Ascending aorta (tissue), 2 donors: ENCODE data around the gene CCDC6. TPM values are rescaled to one million over a fixed set of nuclear protein-coding genes. Genes with fewer than 3 reads are reported as not detected.

ENCODE experiments used
- DNase-seq, 2 donors: peaks; one replicate each; pipeline ENCODE4 v3.0.0-alpha.2; 2019; ENCODE audit warnings: low spot score in 2 of 2
- H3K27ac ChIP-seq, 2 donors: fragments of 200-600 bp; sonication (generic); one replicate each; pipeline ENCODE4 v1.5.1; 2016 to 2017; ENCODE audit warnings: mild to moderate bottlenecking in 1 of 2
- H3K27me3 ChIP-seq: fragments of 200-600 bp; sonication (generic); one replicate; pipeline ENCODE4 v1.5.1; 2017
- H3K36me3 ChIP-seq, 2 donors: fragments of 200-600 bp; sonication (generic); one replicate each; pipeline ENCODE4 v1.5.1; 2016
- H3K4me1 ChIP-seq, 2 donors: fragments of 200-600 bp; sonication (generic); one replicate each; pipeline ENCODE4 v1.5.1; 2016 to 2017; ENCODE audit warnings: mild to moderate bottlenecking in 1 of 2
- H3K4me3 ChIP-seq, 2 donors: fragments of 200-600 bp; sonication (generic); one replicate each; pipeline ENCODE4 v1.5.1; 2016 to 2017; ENCODE audit warnings: mild to moderate bottlenecking in 1 of 2
- H3K9me3 ChIP-seq, 2 donors: fragments of 200-600 bp; sonication (generic); one replicate each; pipeline ENCODE4 v1.5.1; 2016
- intact Hi-C: fragments of 100-400 bp; cut with DNase I; formaldehyde crosslinking; loops from one replicate; pipeline ENCODE4 v1.15.1; 2023
- total RNA-seq: library from RNA; depleted of rRNA; stranded (reverse); fragments of >200 nt; gene quantifications from one replicate; pipeline ENCODE4 v1.1.0, GENCODE V29; 2016
- TF ChIP-seq, protein P1 (sequence below), 3 experiments: fragments of 200-600 bp in 2 of 3; fragments of 450-650 bp in 1 of 3; sonication (generic) in 2 of 3; IDR thresholded peaks; one replicate each; pipeline ENCODE4 v1.5.1; 2016 to 2019; ENCODE audit warnings: antibody characterized with exemption in 3 of 3, mild to moderate bottlenecking in 1 of 3, moderate library complexity in 1 of 3

Gene CCDC6
- total RNA-seq, 1 donor from 2014 or later: 21.1 TPM

DNA sequence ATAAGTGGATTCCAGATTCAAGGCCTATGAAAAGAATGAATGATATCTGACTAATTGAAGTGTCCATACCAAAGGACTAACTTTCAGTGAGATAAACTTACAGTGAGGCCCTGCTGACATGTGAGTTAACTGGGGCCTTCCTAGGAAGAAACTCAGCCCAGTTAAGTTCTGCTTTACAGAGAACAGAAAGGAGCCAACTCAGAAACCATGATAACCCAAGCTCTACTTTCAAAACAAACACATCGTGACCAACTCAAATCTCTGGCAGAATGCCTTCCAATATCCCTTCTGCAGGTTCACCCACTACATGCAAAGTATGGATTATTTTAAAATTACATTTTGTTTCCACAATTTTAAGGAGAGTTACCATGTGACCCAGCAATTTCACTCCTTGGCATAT lies 77.3 kb downstream of the CCDC6 start:
- Histone ChIP-seq H3K9me3 (no peaks in the 10 kb centered on the region), H3K36me3 (peaks cover 0 to 6% of the 10 kb centered on the region in 2 donors), H3K27me3 (no peaks in the 10 kb centered on the region), H3K4me1 (no peaks in the 10 kb centered on the region), H3K27ac (peak overlapping the region in 1 of 2 donors; percentile 24), H3K4me3 (no peak overlapping the region)
- no peak for DNase-seq
- intact Hi-C loops: no loop called here
- TF ChIP-seq, protein P1, sequence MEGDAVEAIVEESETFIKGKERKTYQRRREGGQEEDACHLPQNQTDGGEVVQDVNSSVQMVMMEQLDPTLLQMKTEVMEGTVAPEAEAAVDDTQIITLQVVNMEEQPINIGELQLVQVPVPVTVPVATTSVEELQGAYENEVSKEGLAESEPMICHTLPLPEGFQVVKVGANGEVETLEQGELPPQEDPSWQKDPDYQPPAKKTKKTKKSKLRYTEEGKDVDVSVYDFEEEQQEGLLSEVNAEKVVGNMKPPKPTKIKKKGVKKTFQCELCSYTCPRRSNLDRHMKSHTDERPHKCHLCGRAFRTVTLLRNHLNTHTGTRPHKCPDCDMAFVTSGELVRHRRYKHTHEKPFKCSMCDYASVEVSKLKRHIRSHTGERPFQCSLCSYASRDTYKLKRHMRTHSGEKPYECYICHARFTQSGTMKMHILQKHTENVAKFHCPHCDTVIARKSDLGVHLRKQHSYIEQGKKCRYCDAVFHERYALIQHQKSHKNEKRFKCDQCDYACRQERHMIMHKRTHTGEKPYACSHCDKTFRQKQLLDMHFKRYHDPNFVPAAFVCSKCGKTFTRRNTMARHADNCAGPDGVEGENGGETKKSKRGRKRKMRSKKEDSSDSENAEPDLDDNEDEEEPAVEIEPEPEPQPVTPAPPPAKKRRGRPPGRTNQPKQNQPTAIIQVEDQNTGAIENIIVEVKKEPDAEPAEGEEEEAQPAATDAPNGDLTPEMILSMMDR (IDR thresholded peaks at IDR 0.05): no peak

DNA sequence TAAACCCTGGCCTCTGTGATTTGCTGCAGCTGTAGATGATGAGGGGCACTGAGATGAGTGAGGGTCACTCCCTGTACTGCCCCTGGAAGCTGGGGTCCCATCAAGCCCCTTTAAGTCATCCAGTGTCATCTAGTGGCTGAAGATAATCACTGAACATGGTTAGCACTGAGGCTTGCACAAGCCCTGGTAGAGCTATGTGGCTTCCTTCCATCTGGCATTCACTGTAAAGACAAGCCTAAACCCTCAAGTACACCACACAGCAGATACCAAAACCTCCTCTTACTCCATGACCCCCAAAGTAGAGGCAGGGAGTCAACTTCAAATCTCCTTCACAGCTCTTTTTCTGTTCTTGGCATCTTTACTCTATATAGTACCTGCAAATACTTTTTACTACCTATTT lies 80.4 kb downstream of the CCDC6 start:
- Histone ChIP-seq H3K4me1 (peaks cover 0 to 10% of the 10 kb centered on the region in 2 donors), H3K27me3 (no peaks in the 10 kb centered on the region), H3K4me3 (no peak overlapping the region), H3K9me3 (no peaks in the 10 kb centered on the region), H3K36me3 (no peaks in the 10 kb centered on the region), H3K27ac (no peak overlapping the region)
- DNase-seq: no peak
- intact Hi-C loops: no loop called here
- TF ChIP-seq, protein P1 (IDR thresholded peaks at IDR 0.05): no peak

DNA sequence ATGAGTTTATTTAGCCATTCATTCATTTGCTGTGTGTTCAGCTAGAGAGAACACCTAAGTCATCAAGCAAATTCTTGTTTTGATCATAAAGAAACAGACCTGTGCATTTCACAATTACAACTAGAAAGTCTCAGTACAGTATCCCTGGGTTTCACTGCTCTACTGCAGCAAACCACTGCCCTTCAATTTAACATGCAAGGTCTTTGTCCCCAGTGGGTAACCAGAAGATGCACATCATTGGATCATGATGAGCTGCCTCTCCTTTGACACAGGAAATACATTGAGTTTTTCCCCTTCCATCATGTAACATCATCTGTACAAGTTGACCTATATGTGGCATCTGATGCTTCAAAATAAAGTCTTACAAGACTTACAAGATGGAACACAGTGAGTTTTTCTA lies 82.6 kb downstream of the CCDC6 start:
- no peak overlapping the region for H3K27ac ChIP-seq
- peaks cover 0 to 16% of the 10 kb centered on the region in 2 donors for H3K4me1 ChIP-seq
- H3K9me3 ChIP-seq: no peaks in the 10 kb centered on the region
- TF ChIP-seq, protein P1 (IDR thresholded peaks at IDR 0.05): no peak
- H3K27me3 ChIP-seq: no peaks in the 10 kb centered on the region
- DNase-seq: no peak
- H3K36me3 ChIP-seq: no peaks in the 10 kb centered on the region
- intact Hi-C loops: no loop called here
- H3K4me3 ChIP-seq: no peak overlapping the region

DNA sequence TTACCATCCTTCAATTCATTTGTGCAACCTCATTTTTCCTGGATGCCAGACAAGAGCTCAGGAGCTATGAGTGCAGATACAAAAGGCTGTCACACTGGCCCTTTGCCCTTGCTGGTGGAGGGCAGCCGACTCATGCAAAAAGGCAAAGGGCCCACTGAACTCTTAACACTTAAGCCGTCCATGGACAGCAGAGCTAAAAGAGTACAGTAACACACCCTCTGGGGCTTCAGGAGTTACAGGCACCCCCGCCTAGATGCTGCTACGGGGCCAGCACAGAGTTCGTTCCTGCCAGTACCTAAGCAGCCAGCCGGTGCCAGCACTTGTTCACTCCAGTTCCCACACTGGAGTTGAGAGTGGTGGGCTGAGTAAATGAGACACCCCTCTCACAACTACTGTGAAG lies 83.2 kb downstream of the CCDC6 start:
- intact Hi-C loops: no loop called here

DNA sequence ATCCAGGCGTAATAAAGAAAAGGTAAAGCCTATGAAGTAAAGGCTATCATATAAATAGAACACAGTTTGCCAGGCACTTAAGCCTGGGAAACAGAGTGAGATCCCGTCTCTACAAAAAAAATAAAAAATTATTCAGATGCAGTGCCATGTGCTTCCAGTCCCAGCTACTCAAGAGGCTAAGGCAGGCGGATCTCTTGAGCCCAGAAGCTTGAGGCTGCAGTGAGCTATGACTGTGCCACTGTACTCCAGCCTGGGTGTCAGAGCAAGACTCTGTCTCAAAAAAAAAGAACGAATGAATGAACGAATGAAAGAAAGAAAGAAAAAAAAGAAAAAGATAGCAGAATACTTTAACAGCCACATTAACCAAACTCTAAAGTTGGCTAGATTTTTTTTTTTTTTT lies 85.9 kb downstream of the CCDC6 start:
- Histone ChIP-seq H3K4me3 (no peak overlapping the region), H3K27ac (peak overlapping the region in 1 of 2 donors; percentile 9), H3K27me3 (no peaks in the 10 kb centered on the region), H3K4me1 (peaks cover 0 to 26% of the 10 kb centered on the region in 2 donors), H3K36me3 (no peaks in the 10 kb centered on the region), H3K9me3 (no peaks in the 10 kb centered on the region)
- intact Hi-C loops: no loop called here
- DNase-seq: no peak
- TF ChIP-seq, protein P1 (IDR thresholded peaks at IDR 0.05): no peak

More for the DNA sequence above, 83.2 kb downstream of the CCDC6 start:
- no peaks in the 10 kb centered on the region for H3K9me3 ChIP-seq
- TF ChIP-seq, protein P1 (IDR thresholded peaks at IDR 0.05): no peak
- peaks cover 0 to 20% of the 10 kb centered on the region in 2 donors for H3K4me1 ChIP-seq
- H3K27me3 ChIP-seq: no peaks in the 10 kb centered on the region
- no peak for DNase-seq
- H3K36me3 ChIP-seq: no peaks in the 10 kb centered on the region
- H3K27ac ChIP-seq: peak overlapping the region in 1 of 2 donors; percentile 26
- no peak overlapping the region for H3K4me3 ChIP-seq

DNA sequence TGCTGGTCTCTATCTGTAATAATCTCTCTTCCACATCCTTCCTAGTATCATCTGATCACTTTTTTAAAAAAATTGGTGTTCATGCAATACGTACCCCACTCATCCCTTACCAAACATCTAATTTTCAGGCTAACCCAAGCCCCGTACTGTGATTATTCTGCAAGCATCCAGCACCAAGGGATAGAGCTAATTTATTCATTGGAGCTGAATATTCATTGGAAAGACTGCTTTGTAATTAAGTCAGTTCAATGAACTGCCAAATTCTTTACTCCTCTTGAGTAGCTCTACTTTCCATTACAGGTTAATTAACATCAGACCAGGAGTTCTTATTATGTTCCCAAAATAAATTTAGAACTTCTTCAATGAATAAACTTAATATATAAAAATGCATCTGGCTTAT lies 86.7 kb downstream of the CCDC6 start:
- intact Hi-C loops: no loop called here
- Histone ChIP-seq H3K4me3 (no peak overlapping the region), H3K27me3 (no peaks in the 10 kb centered on the region), H3K4me1 (peaks cover 0 to 26% of the 10 kb centered on the region in 2 donors), H3K36me3 (no peaks in the 10 kb centered on the region), H3K9me3 (no peaks in the 10 kb centered on the region), H3K27ac (no peak overlapping the region)
- TF ChIP-seq, protein P1 (IDR thresholded peaks at IDR 0.05): no peak
- DNase-seq: no peak
